ENCODE results near the gene TOP1. TPM values are rescaled to one million over a fixed set of nuclear protein-coding genes. Genes with fewer than 3 reads are reported as not detected.

The TOP1 gene
- polyA plus RNA-seq, 2 of the 4 experiments (the other 2 are of a cell fraction), result 20.8 to 70.6 TPM

DNA sequence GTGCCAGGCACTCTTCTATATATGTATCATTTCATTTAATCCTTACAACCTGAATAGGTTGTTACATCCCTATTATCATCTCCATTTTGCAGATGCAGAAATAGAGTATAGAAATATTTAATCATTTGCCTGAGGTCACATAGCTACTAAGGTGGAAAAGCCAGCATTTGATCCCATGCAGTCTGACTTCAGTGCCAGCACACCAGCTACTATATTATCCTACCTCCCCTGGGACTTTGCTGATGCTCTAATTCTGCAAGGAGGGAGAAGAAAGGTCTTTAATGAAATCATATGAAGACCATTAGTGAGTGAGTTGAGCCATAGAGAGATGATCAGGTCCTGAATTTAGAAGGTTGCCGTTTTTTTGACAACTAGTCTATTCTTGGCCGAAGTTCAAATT, 53.7 kb downstream of the TOP1 start:
- Histone ChIP-seq H3K4me1 (peaks cover 10% of the 10 kb centered on the region; the same call in 2 of the 3 replicates), H3K9me3 (no peaks in the 10 kb centered on the region), H3K27ac (no peak overlapping the region), H3K4me3 (no peak overlapping the region), H3K4me2 (no peak overlapping the region)
- no peak for DNase-seq (ENCODE audit: low read depth in 1 of 2, low spot score in 1 of 2)
- no peak for FAIRE-seq
- ChIA-PET POLR2A (no interaction called here), CTCF (interaction anchor here (1.3 to 1.9 kb wide), 3 partner anchors 12 to 92 kb away, joined by 4 to 6 read pairs (median 5); no protein-coding TSS in a partner anchor)
- ATAC-seq, result no peak
- TF ChIP-seq ATOH8 (CRISPR knock-in tag; IDR thresholded peaks at IDR 0.05; ENCODE audit: low read depth), result no peak
- no peak for TF ChIP-seq HOXA7 (CRISPR knock-in tag; IDR thresholded peaks at IDR 0.05)
- no peak for TF ChIP-seq REST (IDR thresholded peaks at IDR 0.05)
- no peak for TF ChIP-seq ZSCAN20 (CRISPR knock-in tag; IDR thresholded peaks at IDR 0.05)
- TF ChIP-seq FOSL2 (IDR thresholded peaks at IDR 0.05), result no peak
- no peak for TF ChIP-seq FOSL2 (CRISPR knock-in tag; IDR thresholded peaks at IDR 0.05)
- no peak for TF ChIP-seq PHF8 (IDR thresholded peaks at IDR 0.05; ENCODE audit: borderline replicate concordance, low read depth)
- no peak for TF ChIP-seq FOSB (CRISPR knock-in tag; IDR thresholded peaks at IDR 0.05)
- TF ChIP-seq USF2 (IDR thresholded peaks at IDR 0.05), result no peak
- no peak for TF ChIP-seq CBX8 (IDR thresholded peaks at IDR 0.05)
- 87% methylated on average over 2 of the region's 2 CpGs for WGBS (ENCODE audit: missing lambda C conversion rate)

GRCh38 chr20:41085606-41086005, 57.0 kb downstream of the TOP1 start:
- FAIRE-seq (no peak), ATAC-seq (no peak), DNase-seq (ENCODE audit: low read depth in 1 of 2, low spot score in 1 of 2) (no peak)
- WGBS (ENCODE audit: missing lambda C conversion rate), result 92% methylated on average over 3 of the region's 3 CpGs
- TF ChIP-seq CBX8 (IDR thresholded peaks at IDR 0.05), result no peak
- TF ChIP-seq EHF (CRISPR knock-in tag; IDR thresholded peaks at IDR 0.05), result no peak
- no peak for TF ChIP-seq USF2 (IDR thresholded peaks at IDR 0.05)
- TF ChIP-seq KDM5A (IDR thresholded peaks at IDR 0.05), result no peak
- TF ChIP-seq GATA3 (IDR thresholded peaks at IDR 0.05; ENCODE audit: borderline replicate concordance), result no peak
- no peak for TF ChIP-seq RNF2 (IDR thresholded peaks at IDR 0.05; ENCODE audit: borderline replicate concordance, low read depth)
- TF ChIP-seq JUNB (IDR thresholded peaks at IDR 0.05), result no peak
- TF ChIP-seq FOSB (CRISPR knock-in tag; IDR thresholded peaks at IDR 0.05), result no peak
- TF ChIP-seq POLR2AphosphoS2 (conservative IDR thresholded peaks at IDR 0.05; ENCODE audit: low read length), result no peak
- no peak for TF ChIP-seq CEBPB (IDR thresholded peaks at IDR 0.05)
- TF ChIP-seq, protein P1, sequence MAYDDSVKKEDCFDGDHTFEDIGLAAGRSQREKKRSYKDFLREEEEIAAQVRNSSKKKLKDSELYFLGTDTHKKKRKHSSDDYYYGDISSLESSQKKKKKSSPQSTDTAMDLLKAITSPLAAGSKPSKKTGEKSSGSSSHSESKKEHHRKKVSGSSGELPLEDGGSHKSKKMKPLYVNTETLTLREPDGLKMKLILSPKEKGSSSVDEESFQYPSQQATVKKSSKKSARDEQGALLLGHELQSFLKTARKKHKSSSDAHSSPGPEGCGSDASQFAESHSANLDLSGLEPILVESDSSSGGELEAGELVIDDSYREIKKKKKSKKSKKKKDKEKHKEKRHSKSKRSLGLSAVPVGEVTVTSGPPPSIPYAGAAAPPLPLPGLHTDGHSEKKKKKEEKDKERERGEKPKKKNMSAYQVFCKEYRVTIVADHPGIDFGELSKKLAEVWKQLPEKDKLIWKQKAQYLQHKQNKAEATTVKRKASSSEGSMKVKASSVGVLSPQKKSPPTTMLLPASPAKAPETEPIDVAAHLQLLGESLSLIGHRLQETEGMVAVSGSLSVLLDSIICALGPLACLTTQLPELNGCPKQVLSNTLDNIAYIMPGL (CRISPR knock-in tag; IDR thresholded peaks at IDR 0.05; ENCODE audit: borderline replicate concordance), result no peak
- no peak for TF ChIP-seq MAFK (IDR thresholded peaks at IDR 0.05; ENCODE audit: partially characterized antibody)
- no peak for TF ChIP-seq ESRRA (IDR thresholded peaks at IDR 0.05; ENCODE audit: borderline replicate concordance, low read length)
- TF ChIP-seq MYC (IDR thresholded peaks at IDR 0.05; ENCODE audit: borderline replicate concordance, low read length), result no peak
- no peak for TF ChIP-seq HOXB5 (CRISPR knock-in tag; IDR thresholded peaks at IDR 0.05)
- TF ChIP-seq HOXA7 (CRISPR knock-in tag; IDR thresholded peaks at IDR 0.05), result no peak
- no peak for TF ChIP-seq BCL3 (IDR thresholded peaks at IDR 0.05)
- no peak for TF ChIP-seq EHMT2 (IDR thresholded peaks at IDR 0.05; ENCODE audit: low read depth)
- TF ChIP-seq NPAS2 (CRISPR knock-in tag; IDR thresholded peaks at IDR 0.05; ENCODE audit: borderline replicate concordance), result no peak
- ChIA-PET POLR2A (no interaction called here), CTCF (interaction anchor here (0.6 to 1.6 kb wide), 7 partner anchors 10 to 1821 kb away, joined by 3 to 8 read pairs (median 4); no protein-coding TSS in a partner anchor)
- Histone ChIP-seq H3K9me3 (no peaks in the 10 kb centered on the region), H3K27ac (no peak overlapping the region), H3K4me1 (no peaks in the 10 kb centered on the region), H3K4me2 (no peak overlapping the region), H3K4me3 (no peak overlapping the region)

Measured in A549 (cell line).